DOHH2 (cell line): ENCODE results near the gene ANKRD40CL.

ENCODE experiments used
- H3F3A ChIP-seq: fragments of 200-600 bp; sonication (generic), shearing (Covaris generic); 2 replicates; pipeline ENCODE4 v1.6.0; 2016; ENCODE audit warnings: antibody characterized with exemption, mild to moderate bottlenecking; ENCODE audit not compliant: control insufficient read depth, insufficient read depth
- H3K27ac ChIP-seq: fragments of 200-600 bp; sonication (generic); 2 replicates; pipeline ENCODE4 v1.5.1; 2014; ENCODE audit warnings: low read depth, mild to moderate bottlenecking, low read length, moderate library complexity
- H3K27me3 ChIP-seq: fragments of 200-600 bp; sonication (generic); 2 replicates; pipeline ENCODE4 v1.6.1; 2014; ENCODE audit warnings: mild to moderate bottlenecking, low read length, mixed read lengths; ENCODE audit not compliant: control insufficient read depth
- H3K36me3 ChIP-seq: fragments of 200-600 bp; sonication (generic); 2 replicates; pipeline ENCODE4 v1.6.1; 2014; ENCODE audit warnings: mild to moderate bottlenecking, low read length, moderate library complexity, mixed read lengths; ENCODE audit not compliant: control insufficient read depth
- H3K4me1 ChIP-seq: fragments of 200-600 bp; sonication (generic); 2 replicates; pipeline ENCODE4 v1.6.1; 2014; ENCODE audit warnings: mild to moderate bottlenecking, low read length, mixed read lengths; ENCODE audit not compliant: control insufficient read depth
- H3K4me2 ChIP-seq: fragments of 200-600 bp; sonication (generic); 2 replicates; pipeline ENCODE4 v1.6.0; 2014; ENCODE audit warnings: mild to moderate bottlenecking, low read length, moderate library complexity
- H3K4me3 ChIP-seq: fragments of 200-600 bp; sonication (generic); 2 replicates; pipeline ENCODE4 v1.5.1; 2014; ENCODE audit warnings: mild to moderate bottlenecking, low read length, mixed read lengths
- H3K79me2 ChIP-seq: fragments of 200-600 bp; sonication (generic); 2 replicates; pipeline ENCODE4 v1.6.1; 2014; ENCODE audit warnings: mild to moderate bottlenecking, low read length, mixed read lengths; ENCODE audit not compliant: control insufficient read depth
- H3K9me2 ChIP-seq: fragments of 200-600 bp; sonication (generic); replicated peaks from 2 replicates; pipeline ENCODE4 v1.6.1; 2014; ENCODE audit warnings: mild to moderate bottlenecking, low read length, mixed read lengths; ENCODE audit not compliant: control insufficient read depth
- H3K9me3 ChIP-seq: fragments of 200-600 bp; sonication (generic); 2 replicates; pipeline ENCODE4 v1.6.1; 2014; ENCODE audit warnings: antibody characterized with exemption, low read length, mixed read lengths; ENCODE audit not compliant: control insufficient read depth, insufficient read depth
- H4K20me1 ChIP-seq: fragments of 200-600 bp; sonication (generic); 2 replicates; pipeline ENCODE4 v1.6.0; 2014; ENCODE audit warnings: low read depth, mild to moderate bottlenecking, antibody characterized with exemption, low read length, moderate library complexity; ENCODE audit not compliant: control insufficient read depth, insufficient read depth
- EZH2phosphoT487 ChIP-seq: fragments of 200-600 bp; sonication (generic); IDR thresholded peaks from 2 replicates; pipeline ENCODE4 v1.6.1; 2017; ENCODE audit warnings: borderline replicate concordance, mild to moderate bottlenecking, antibody characterized with exemption, low read length, moderate library complexity, mixed read lengths
- TF ChIP-seq, protein P1 (sequence below): fragments of 200-600 bp; sonication (generic); IDR thresholded peaks from one replicate; pipeline ENCODE4 v1.5.1; 2014; ENCODE audit warnings: antibody characterized with exemption, mild to moderate bottlenecking, low read depth, low read length; ENCODE audit not compliant: poor library complexity, severe bottlenecking

The ANKRD40CL gene

GRCh38 chr17:50803676-50804075, 36.4 kb upstream of the ANKRD40CL start:
- no peaks in the 10 kb centered on the region for H3K36me3 ChIP-seq
- H3K9me2 ChIP-seq, result no peaks in the 10 kb centered on the region
- H3K9me3 ChIP-seq, result no peaks in the 10 kb centered on the region
- H3K4me1 ChIP-seq, result no peaks in the 10 kb centered on the region
- no peaks in the 10 kb centered on the region for H3K27me3 ChIP-seq
- no peaks in the 10 kb centered on the region for H3K79me2 ChIP-seq
- H3K27ac ChIP-seq, result no peak overlapping the region
- H3F3A ChIP-seq, result no peaks in the 10 kb centered on the region
- no peak overlapping the region for H3K4me2 ChIP-seq
- H4K20me1 ChIP-seq, result no peaks in the 10 kb centered on the region
- no peak for TF ChIP-seq EZH2phosphoT487
- TF ChIP-seq, protein P1, sequence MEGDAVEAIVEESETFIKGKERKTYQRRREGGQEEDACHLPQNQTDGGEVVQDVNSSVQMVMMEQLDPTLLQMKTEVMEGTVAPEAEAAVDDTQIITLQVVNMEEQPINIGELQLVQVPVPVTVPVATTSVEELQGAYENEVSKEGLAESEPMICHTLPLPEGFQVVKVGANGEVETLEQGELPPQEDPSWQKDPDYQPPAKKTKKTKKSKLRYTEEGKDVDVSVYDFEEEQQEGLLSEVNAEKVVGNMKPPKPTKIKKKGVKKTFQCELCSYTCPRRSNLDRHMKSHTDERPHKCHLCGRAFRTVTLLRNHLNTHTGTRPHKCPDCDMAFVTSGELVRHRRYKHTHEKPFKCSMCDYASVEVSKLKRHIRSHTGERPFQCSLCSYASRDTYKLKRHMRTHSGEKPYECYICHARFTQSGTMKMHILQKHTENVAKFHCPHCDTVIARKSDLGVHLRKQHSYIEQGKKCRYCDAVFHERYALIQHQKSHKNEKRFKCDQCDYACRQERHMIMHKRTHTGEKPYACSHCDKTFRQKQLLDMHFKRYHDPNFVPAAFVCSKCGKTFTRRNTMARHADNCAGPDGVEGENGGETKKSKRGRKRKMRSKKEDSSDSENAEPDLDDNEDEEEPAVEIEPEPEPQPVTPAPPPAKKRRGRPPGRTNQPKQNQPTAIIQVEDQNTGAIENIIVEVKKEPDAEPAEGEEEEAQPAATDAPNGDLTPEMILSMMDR, result no peak
- H3K4me3 ChIP-seq, result no peak overlapping the region

DNA sequence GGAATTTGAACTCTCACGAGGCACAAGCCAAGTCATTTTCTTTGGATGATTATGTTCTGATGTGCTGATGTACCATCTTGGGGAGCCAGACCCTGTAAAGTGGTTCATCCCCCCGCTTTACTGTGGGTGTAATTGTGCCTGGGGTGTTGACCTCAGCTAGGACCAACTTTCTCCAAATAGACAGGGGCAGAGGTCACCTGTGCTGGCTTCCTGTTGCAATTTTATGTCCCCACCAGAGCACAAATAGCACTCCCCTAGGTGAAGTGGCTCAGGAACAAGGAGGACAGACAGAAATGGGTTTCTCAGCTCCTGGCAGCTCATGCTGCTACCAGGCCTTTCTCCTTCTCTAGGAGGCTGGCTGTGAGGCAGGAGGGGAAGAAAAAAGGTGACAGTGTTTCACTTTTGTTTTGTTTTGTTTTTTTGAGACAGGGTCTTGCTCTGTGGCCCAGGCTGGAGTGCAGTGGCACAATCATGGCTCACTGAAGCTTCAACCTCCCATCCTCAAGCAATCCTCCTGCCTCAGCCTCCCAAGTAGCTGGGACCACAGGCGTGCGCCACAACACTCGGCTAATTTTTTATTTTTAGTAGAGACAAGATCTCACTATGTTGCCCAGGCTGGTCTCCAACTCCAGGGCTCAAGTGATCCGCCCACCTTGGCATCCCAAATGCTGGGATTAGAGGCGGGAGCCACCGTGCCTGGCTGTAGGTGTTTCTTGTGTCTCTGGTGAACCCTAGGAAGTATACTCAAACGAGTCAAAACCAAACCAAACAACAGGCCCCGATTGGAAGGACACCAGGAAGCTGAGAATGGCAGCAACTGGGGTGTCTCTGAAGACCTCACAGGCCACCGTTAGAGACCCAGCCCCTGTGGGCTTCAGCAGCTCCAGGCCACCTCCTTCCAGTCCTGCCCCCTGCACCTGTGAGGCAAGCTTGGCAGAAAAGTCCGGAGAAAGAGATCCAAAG, 35.6 kb upstream of the ANKRD40CL start:
- H3K4me3 ChIP-seq, result no peak overlapping the region
- no peak for TF ChIP-seq EZH2phosphoT487
- TF ChIP-seq, protein P1, result no peak
- H3K4me2 ChIP-seq, result no peak overlapping the region
- H3K36me3 ChIP-seq, result no peaks in the 10 kb centered on the region
- H3K79me2 ChIP-seq, result no peaks in the 10 kb centered on the region
- H3K4me1 ChIP-seq, result no peaks in the 10 kb centered on the region
- H3F3A ChIP-seq, result no peaks in the 10 kb centered on the region
- no peaks in the 10 kb centered on the region for H3K27me3 ChIP-seq
- H3K9me2 ChIP-seq, result no peaks in the 10 kb centered on the region
- no peaks in the 10 kb centered on the region for H3K9me3 ChIP-seq
- no peak overlapping the region for H3K27ac ChIP-seq
- no peaks in the 10 kb centered on the region for H4K20me1 ChIP-seq

GRCh38 chr17:50800196-50800700, 32.9 kb upstream of the ANKRD40CL start:
- no peaks in the 10 kb centered on the region for H3K9me3 ChIP-seq
- no peak overlapping the region for H3K4me2 ChIP-seq
- H3F3A ChIP-seq, result no peaks in the 10 kb centered on the region
- no peaks in the 10 kb centered on the region for H3K9me2 ChIP-seq
- no peaks in the 10 kb centered on the region for H3K36me3 ChIP-seq
- no peak overlapping the region for H3K27ac ChIP-seq
- no peaks in the 10 kb centered on the region for H3K4me1 ChIP-seq
- H3K79me2 ChIP-seq, result no peaks in the 10 kb centered on the region
- TF ChIP-seq EZH2phosphoT487, result no peak
- TF ChIP-seq, protein P1, result no peak
- no peak overlapping the region for H3K4me3 ChIP-seq
- no peaks in the 10 kb centered on the region for H3K27me3 ChIP-seq
- no peaks in the 10 kb centered on the region for H4K20me1 ChIP-seq
